H1 (cell line): ENCODE results near the gene SLC35B1. TPM values are rescaled to one million over a fixed set of nuclear protein-coding genes. Genes with fewer than 3 reads are reported as not detected.

ENCODE experiments used
- CTCF ChIA-PET: fragments of 300-600 bp; sonication (Branson Sonifier 250); formaldehyde crosslinking; loops from one replicate; lab custom pipeline; 2021; ENCODE audit not compliant: partially characterized antibody; lab: Charles Lee
- POLR2A ChIA-PET: fragments of 300-600 bp; sonication (Branson Sonifier 250); formaldehyde crosslinking; loops from one replicate; lab custom pipeline; 2021; ENCODE audit warnings: inconsistent platforms; ENCODE audit not compliant: partially characterized antibody; lab: Charles Lee
- DNase-seq, 2 experiments: peaks; one replicate each; pipeline versions ENCODE4 v3.0.0 to v3.0.0-alpha.2; 2010 to 2022; ENCODE audit warnings: low spot score in 2 of 2, low read depth in 1 of 2, mixed read lengths in 1 of 2
- FAIRE-seq: peaks from 2 replicates; lab custom pipeline; 2011; peaks lifted over from hg19 to GRCh38; lab: Jason Lieb, UNC
- H2AFZ ChIP-seq: 2 replicates; pipeline ENCODE4 v1.8.1; 2012; ENCODE audit warnings: low read length, inconsistent platforms
- H2AK5ac ChIP-seq: 2 replicates; pipeline ENCODE4 v1.6.1; 2013; ENCODE audit warnings: low read depth, low read length
- H2BK120ac ChIP-seq: replicated peaks from 2 replicates; pipeline ENCODE3; 2013; ENCODE audit warnings: low read depth, low read length, inconsistent platforms
- H2BK12ac ChIP-seq: 2 replicates; pipeline ENCODE4 v1.6.1; 2013; ENCODE audit warnings: low read depth, low read length
- H2BK15ac ChIP-seq: 2 replicates; pipeline ENCODE4 v1.6.1; 2013; ENCODE audit warnings: low read length
- H2BK20ac ChIP-seq: 2 replicates; pipeline ENCODE4 v1.6.1; 2013; ENCODE audit warnings: low read length
- H2BK5ac ChIP-seq: 2 replicates; pipeline ENCODE4 v1.6.1; 2013; ENCODE audit warnings: low read depth, low read length
- H3K14ac ChIP-seq: 2 replicates; pipeline ENCODE4 v1.6.1; 2013; ENCODE audit warnings: inconsistent platforms; ENCODE audit not compliant: insufficient read length
- H3K18ac ChIP-seq: 2 replicates; pipeline ENCODE4 v1.6.1; 2013; ENCODE audit warnings: low read length; ENCODE audit errors: extremely low read depth
- H3K23ac ChIP-seq: 2 replicates; pipeline ENCODE4 v1.6.1; 2013; ENCODE audit warnings: inconsistent platforms; ENCODE audit not compliant: insufficient read length
- H3K23me2 ChIP-seq: 2 replicates; pipeline ENCODE4 v1.6.1; 2013; ENCODE audit warnings: low read depth, low read length
- H3K27ac ChIP-seq: 2 replicates; pipeline ENCODE4 v1.6.1; 2011; ENCODE audit warnings: low read depth, low read length, inconsistent platforms
- H3K27me3 ChIP-seq, 4 experiments: replicated peaks in 1 of 4; 1 replicate in 1 of 4; 2 replicates in 3 of 4; pipeline versions ENCODE4 v1.6.1 to v1.8.1; 2011 to 2013; ENCODE audit warnings: low read length in 3 of 4, mild to moderate bottlenecking in 3 of 4, inconsistent platforms in 2 of 4, mixed read lengths in 2 of 4, moderate library complexity in 1 of 4; ENCODE audit not compliant: control insufficient read depth in 3 of 4, insufficient read depth in 3 of 4; ENCODE audit errors: extremely low read depth in 1 of 4
- H3K36me3 ChIP-seq, 4 experiments: 2 replicates each; pipeline versions ENCODE4 v1.6.1 to v1.8.1; 2011 to 2013; ENCODE audit warnings: mild to moderate bottlenecking in 4 of 4, low read length in 3 of 4, moderate library complexity in 2 of 4, control low read depth in 1 of 4, inconsistent platforms in 1 of 4; ENCODE audit not compliant: insufficient read depth in 4 of 4, control insufficient read depth in 2 of 4
- H3K4ac ChIP-seq: replicated peaks from 2 replicates; pipeline ENCODE3; 2013; ENCODE audit warnings: low read length, low read depth, mixed read lengths, inconsistent platforms; ENCODE audit not compliant: insufficient read length
- H3K4me1 ChIP-seq, 4 experiments: replicated peaks in 1 of 4; 1 replicate in 1 of 4; 2 replicates in 3 of 4; pipeline versions ENCODE4 v1.6.1 to v1.8.1; 2011 to 2013; ENCODE audit warnings: low read length in 3 of 4, inconsistent platforms in 2 of 4, mixed read lengths in 1 of 4; ENCODE audit not compliant: insufficient read depth in 4 of 4, control insufficient read depth in 3 of 4
- H3K4me2 ChIP-seq, 2 experiments: 2 replicates each; pipeline versions ENCODE4 v1.6.1 to v1.8.1; 2011 to 2013; ENCODE audit warnings: low read depth in 2 of 2, low read length in 2 of 2, control low read depth in 1 of 2, inconsistent platforms in 1 of 2, mild to moderate bottlenecking in 1 of 2; ENCODE audit not compliant: insufficient read depth in 1 of 2
- H3K4me3 ChIP-seq, 4 experiments: fragments of 200-600, 300-600 bp in 1 of 4; sonication (generic), shearing (Covaris generic), sonication (Bioruptor Twin) in 1 of 4; 2 replicates each; pipeline versions ENCODE4 v1.5.1 to v1.8.1; 2011 to 2016; ENCODE audit warnings: low read length in 4 of 4, low read depth in 3 of 4, control low read depth in 2 of 4, inconsistent platforms in 2 of 4, mild to moderate bottlenecking in 2 of 4, mixed read lengths in 1 of 4, moderate library complexity in 1 of 4; ENCODE audit not compliant: insufficient read depth in 2 of 4; ENCODE audit errors: extremely low read depth in 1 of 4
- H3K56ac ChIP-seq: replicated peaks from 2 replicates; pipeline ENCODE3; 2013; ENCODE audit warnings: low read depth, mild to moderate bottlenecking, mixed read lengths, low read length, inconsistent platforms; ENCODE audit not compliant: insufficient read length
- H3K79me1 ChIP-seq: 2 replicates; pipeline ENCODE4 v1.6.1; 2013; ENCODE audit warnings: low read depth, low read length, control low read depth
- H3K79me2 ChIP-seq, 2 experiments: 2 replicates each; pipeline versions ENCODE4 v1.6.1 to v1.8.1; 2012 to 2013; ENCODE audit warnings: low read length in 2 of 2, mild to moderate bottlenecking in 2 of 2, inconsistent platforms in 1 of 2; ENCODE audit not compliant: insufficient read depth in 2 of 2, control insufficient read depth in 1 of 2
- H3K9ac ChIP-seq, 4 experiments: replicated peaks in 1 of 4; 1 replicate in 1 of 4; 2 replicates in 3 of 4; pipeline versions ENCODE4 v1.6.1 to v1.8.1; 2011 to 2013; ENCODE audit warnings: low read depth in 3 of 4, low read length in 3 of 4, control low read depth in 2 of 4, mild to moderate bottlenecking in 2 of 4, moderate library complexity in 2 of 4, inconsistent platforms in 1 of 4; ENCODE audit errors: extremely low read depth in 1 of 4
- H3K9me3 ChIP-seq, 2 experiments: 2 replicates each; pipeline versions ENCODE4 v1.6.1 to v1.8.1; 2012 to 2013; ENCODE audit warnings: mild to moderate bottlenecking in 2 of 2, moderate library complexity in 2 of 2, control low read depth in 1 of 2, inconsistent platforms in 1 of 2, low read depth in 1 of 2, low read length in 1 of 2, mixed read lengths in 1 of 2; ENCODE audit not compliant: insufficient read depth in 2 of 2
- H4K20me1 ChIP-seq, 2 experiments: replicated peaks in 1 of 2; 2 replicates each; pipeline versions ENCODE3 to v1.8.1; 2011 to 2013; ENCODE audit warnings: inconsistent platforms in 2 of 2, low read length in 2 of 2, mild to moderate bottlenecking in 1 of 2; ENCODE audit not compliant: insufficient read depth in 2 of 2, control insufficient read depth in 1 of 2
- H4K5ac ChIP-seq: 2 replicates; pipeline ENCODE4 v1.6.1; 2013; ENCODE audit warnings: low read length, low read depth, mixed read lengths, inconsistent platforms; ENCODE audit not compliant: insufficient read length
- H4K8ac ChIP-seq: 2 replicates; pipeline ENCODE4 v1.8.0; 2013; ENCODE audit warnings: mild to moderate bottlenecking, moderate library complexity, low read length, inconsistent platforms; ENCODE audit not compliant: insufficient read depth; ENCODE audit errors: extremely low read depth
- H4K91ac ChIP-seq: replicated peaks from 2 replicates; pipeline ENCODE3; 2013; ENCODE audit warnings: low read length, mixed read lengths, inconsistent platforms; ENCODE audit not compliant: insufficient read length
- ATF2 ChIP-seq: IDR thresholded peaks from 2 replicates; pipeline ENCODE4 v1.6.1; 2012; ENCODE audit warnings: low read length, inconsistent platforms
- BCL11A ChIP-seq, 2 experiments: IDR thresholded peaks; one replicate each; pipeline ENCODE4 v1.6.1; 2011; ENCODE audit warnings: low read depth in 2 of 2, low read length in 2 of 2, mild to moderate bottlenecking in 2 of 2
- CTBP2 ChIP-seq: IDR thresholded peaks from 2 replicates; pipeline ENCODE4 v1.7.0; 2011; ENCODE audit warnings: borderline replicate concordance, mild to moderate bottlenecking, moderate library complexity, mixed read lengths, low read length; ENCODE audit not compliant: insufficient read depth, insufficient read length
- EP300 ChIP-seq, 2 experiments: IDR thresholded peaks; 1 replicate in 1 of 2; 2 replicates in 1 of 2; pipeline ENCODE4 v1.6.1; 2011 to 2012; ENCODE audit warnings: low read depth in 2 of 2, low read length in 2 of 2, mild to moderate bottlenecking in 2 of 2, borderline replicate concordance in 1 of 2, inconsistent platforms in 1 of 2, moderate library complexity in 1 of 2
- FOSL1 ChIP-seq: IDR thresholded peaks from 2 replicates; pipeline ENCODE4 v1.6.1; 2011; ENCODE audit warnings: mild to moderate bottlenecking, low read depth, low read length, moderate library complexity; ENCODE audit not compliant: insufficient read depth
- GTF2F1 ChIP-seq: IDR thresholded peaks from 2 replicates; pipeline ENCODE4 v1.6.1; 2012; ENCODE audit warnings: low read depth, low read length, improper control_type of control experiment, borderline replicate concordance
- NRF1 ChIP-seq: IDR thresholded peaks from 2 replicates; pipeline ENCODE4 v1.6.1; 2011; ENCODE audit warnings: mild to moderate bottlenecking, low read depth, low read length, improper control_type of control experiment
- RAD21 ChIP-seq, 2 experiments: IDR thresholded peaks in 1 of 2; conservative IDR thresholded peaks in 1 of 2; 2 replicates each; pipeline ENCODE4 v1.6.1; 2011; ENCODE audit warnings: low read depth in 2 of 2, low read length in 2 of 2, improper control_type of control experiment in 1 of 2, inconsistent platforms in 1 of 2, mild to moderate bottlenecking in 1 of 2, moderate library complexity in 1 of 2
- TAF1 ChIP-seq: IDR thresholded peaks from 2 replicates; pipeline ENCODE4 v1.6.1; 2011; ENCODE audit warnings: mild to moderate bottlenecking, low read depth, low read length
- TCF12 ChIP-seq: IDR thresholded peaks from 2 replicates; pipeline ENCODE4 v1.6.1; 2011; ENCODE audit warnings: low read depth, mild to moderate bottlenecking, low read length
- whole genome bisulfite sequencing, 2 experiments: shearing (Covaris generic) in 1 of 2; methylation state at CpG; one replicate each; pipeline versions ENCODE4 v1.1.6 to v1.1.7; 2013 to 2015; ENCODE audit warnings: low lambda C conversion rate in 2 of 2, mixed read lengths in 2 of 2, inconsistent platforms in 1 of 2, low coverage in 1 of 2, missing lambda C conversion rate in 1 of 2; ENCODE audit not compliant: insufficient replicate concordance in 2 of 2, insufficient coverage in 1 of 2, insufficient read length in 1 of 2; ENCODE audit errors: extremely low coverage in 1 of 2, missing lambda C conversion rate in 1 of 2; 5-methylcytosine and 5-hydroxymethylcytosine counted together
- polyA plus RNA-seq, 7 experiments: library from polyadenylated mRNA; depleted of rRNA in 3 of 7; stranded (reverse) in 5 of 7; unstranded in 2 of 7; fragments of >200 nt in 5 of 7; fragments of 200-250 nt in 2 of 7; gene quantifications; 1 replicate in 5 of 7; 2 replicates in 1 of 7; 4 replicates in 1 of 7; pipeline versions ENCODE4 v1.2.1 to v1.2.3, GENCODE V29; 2011 to 2013; ENCODE audit warnings: missing spikeins in 2 of 7, mixed read lengths in 2 of 7
- total RNA-seq: library from RNA; stranded (reverse); fragmentation: NEBNext Ultra II Directional; extraction: Animal tissue kit (Norgen Biotek cat#: 25700); gene quantifications from 2 replicates; pipeline ENCODE4 v1.2.1, GENCODE V29; 2021
- TF ChIP-seq, protein P1 (sequence below): IDR thresholded peaks from 2 replicates; pipeline ENCODE4 v1.6.1; 2012; ENCODE audit warnings: inconsistent platforms

SLC35B1 gene
- total and polyA plus RNA-seq, 2 of the 8 experiments (the other 6 are each of a cell fraction or from before 2014, with no cell fraction given), result 56.5 to 87.7 TPM

- H3K56ac ChIP-seq, result no peak overlapping the region
- H3K23ac ChIP-seq, result no peak overlapping the region
- WGBS, 2 experiments, result 87% methylated on average over 2 of the region's 2 CpGs; no CpG with 5 or more reads in 1 of the 2 experiments
- no peaks in the 10 kb centered on the region for H3K36me3 ChIP-seq
- H3K23me2 ChIP-seq, result no peaks in the 10 kb centered on the region
- DNase-seq, result no peak
- ChIA-PET POLR2A (interaction anchor here (0.7 to 1.3 kb wide), 2 partner anchors 119 to 200 kb away, joined by 3 read pairs; no protein-coding TSS in a partner anchor), CTCF (interaction anchor here (0.6 to 19.2 kb wide), 4 partner anchors 18 to 183 kb away, joined by 3 to 228 read pairs (median 18); partner anchors contain the start of gene SLC35B1)
- H2BK15ac ChIP-seq, result no peak overlapping the region
- no peaks in the 10 kb centered on the region for H3K79me2 ChIP-seq
- H3K79me1 ChIP-seq, result no peaks in the 10 kb centered on the region
- H4K20me1 ChIP-seq, result no peaks in the 10 kb centered on the region
- H2BK120ac ChIP-seq, result no peak overlapping the region
- no peak overlapping the region for H4K5ac ChIP-seq
- H3K9ac ChIP-seq, result no peak overlapping the region
- no peak overlapping the region for H3K4me2 ChIP-seq
- no peak overlapping the region for H3K27ac ChIP-seq
- H3K4me3 ChIP-seq, result no peak overlapping the region
- H2BK12ac ChIP-seq, result no peak overlapping the region
- no peak for FAIRE-seq
- no peak overlapping the region for H2BK5ac ChIP-seq
- H3K27me3 ChIP-seq, result no peaks in the 10 kb centered on the region; a peak in 2 of 7 replicates
- H2AFZ ChIP-seq, result no peak overlapping the region; the same call in 1 of the 2 replicates
- no peak overlapping the region for H4K8ac ChIP-seq
- H3K4me1 ChIP-seq, result peaks cover 0 to 2% (median 0%) of the 10 kb centered on the region in 4 experiments; a peak in 3 of 7 replicates
- H3K14ac ChIP-seq, result no peak overlapping the region
- H3K9me3 ChIP-seq, result no peaks in the 10 kb centered on the region
- no peak overlapping the region for H2BK20ac ChIP-seq
- no peak overlapping the region for H2AK5ac ChIP-seq
- no peak overlapping the region for H3K18ac ChIP-seq
- no peak overlapping the region for H3K4ac ChIP-seq
- H4K91ac ChIP-seq, result no peak overlapping the region
- TF ChIP-seq TAF1 (no peak), BCL11A (IDR thresholded peaks at IDR 0.05; ENCODE audit: low read depth in 2 of 2, low read length in 2 of 2) (no peak), RAD21 (IDR thresholded peaks at IDR 0.05 in 1 of 2, conservative IDR thresholded peaks at IDR 0.05 in 1 of 2; ENCODE audit: low read depth in 2 of 2, low read length in 2 of 2) (no peak), NRF1 (no peak), CTBP2 (no peak), FOSL1 (no peak), GTF2F1 (no peak), ATF2 (no peak), EP300 (IDR thresholded peaks at IDR 0.05; ENCODE audit: borderline replicate concordance in 1 of 2, low read depth in 2 of 2, low read length in 2 of 2) (no peak), TCF12 (no peak)
- TF ChIP-seq, protein P1, sequence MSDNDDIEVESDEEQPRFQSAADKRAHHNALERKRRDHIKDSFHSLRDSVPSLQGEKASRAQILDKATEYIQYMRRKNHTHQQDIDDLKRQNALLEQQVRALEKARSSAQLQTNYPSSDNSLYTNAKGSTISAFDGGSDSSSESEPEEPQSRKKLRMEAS, result no peak
Measured at GRCh38 chr17:49690256-49690655, 17.5 kb downstream of the SLC35B1 start.
